Thyroid gland (tissue), 4 donors: Measurements from ENCODE around the gene STUB1.

Experiments
- CTCF ChIP-seq, 6 experiments: fragments of 200-600 bp in 3 of 6; fragments of 450-650 bp in 3 of 6; sonication (generic) in 3 of 6; IDR thresholded peaks; one replicate each; pipeline ENCODE4 v1.5.1; 2016 to 2019; ENCODE audit warnings: antibody characterized with exemption in 6 of 6, mild to moderate bottlenecking in 2 of 6, inconsistent platforms in 1 of 6, moderate library complexity in 1 of 6
- POLR2A ChIP-seq, 2 donors: fragments of 450-650 bp; IDR thresholded peaks; one replicate each; pipeline ENCODE4 v1.6.1; 2017; ENCODE audit warnings: antibody characterized with exemption in 2 of 2, mild to moderate bottlenecking in 2 of 2, moderate library complexity in 1 of 2

- TF ChIP-seq CTCF (IDR thresholded peaks at IDR 0.05), result no peak
- no peak for TF ChIP-seq POLR2A (IDR thresholded peaks at IDR 0.05)
Observed at GRCh38 chr16:708019-708418, 27.8 kb downstream of the STUB1 start.
